GM19025 (cell line): Measurements from ENCODE around the gene TSSC4.

Experiments used
- ATAC-seq: cut with Tn5 transposase; IDR thresholded peaks from one replicate; pipeline ENCODE4 v1.9.1; 2021; ENCODE audit warnings: mild to moderate bottlenecking, low read depth, moderate library complexity; ENCODE audit not compliant: unreplicated experiment

TSSC4 gene

DNA sequence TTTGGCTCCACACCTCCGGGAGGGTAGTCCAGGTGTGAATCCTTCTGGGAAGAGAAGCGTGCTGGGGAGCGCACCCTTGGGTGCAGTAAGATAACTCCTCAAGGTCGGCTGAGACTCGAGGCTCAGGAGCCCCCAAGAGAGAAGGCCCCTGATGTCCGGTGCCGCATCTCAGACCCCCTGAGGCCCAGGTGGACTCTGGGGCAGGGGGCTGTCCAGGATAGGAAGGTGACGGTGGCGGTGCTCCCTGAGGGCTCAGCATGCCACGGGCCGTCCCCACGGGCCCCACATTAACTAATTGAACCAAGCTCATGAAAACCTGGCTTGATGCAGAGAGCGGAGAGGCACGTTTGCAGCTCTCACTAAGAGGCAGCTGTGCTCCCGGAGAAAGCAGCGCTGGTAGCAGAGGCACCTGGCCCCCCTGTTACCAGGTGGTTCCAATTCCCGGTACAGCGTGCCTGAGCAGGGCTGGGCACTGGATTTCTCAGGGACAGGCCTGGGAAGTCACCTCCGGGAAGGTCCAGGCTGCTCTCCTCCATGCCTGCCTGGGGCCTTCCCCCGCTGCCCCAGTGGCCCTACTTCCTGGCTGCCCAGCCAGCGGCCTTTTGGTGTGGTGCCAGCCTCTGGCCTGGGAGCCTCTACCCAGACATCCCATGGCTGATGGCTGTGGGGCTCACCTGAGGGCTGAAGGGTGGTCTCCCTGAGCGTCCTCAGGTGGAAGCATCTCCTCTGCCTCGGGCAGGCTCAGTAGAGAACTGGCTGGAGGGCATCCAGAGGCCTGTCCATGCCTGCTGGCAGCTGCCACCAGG is 45.4 kb downstream of the TSSC4 start:
- no peak for ATAC-seq

DNA sequence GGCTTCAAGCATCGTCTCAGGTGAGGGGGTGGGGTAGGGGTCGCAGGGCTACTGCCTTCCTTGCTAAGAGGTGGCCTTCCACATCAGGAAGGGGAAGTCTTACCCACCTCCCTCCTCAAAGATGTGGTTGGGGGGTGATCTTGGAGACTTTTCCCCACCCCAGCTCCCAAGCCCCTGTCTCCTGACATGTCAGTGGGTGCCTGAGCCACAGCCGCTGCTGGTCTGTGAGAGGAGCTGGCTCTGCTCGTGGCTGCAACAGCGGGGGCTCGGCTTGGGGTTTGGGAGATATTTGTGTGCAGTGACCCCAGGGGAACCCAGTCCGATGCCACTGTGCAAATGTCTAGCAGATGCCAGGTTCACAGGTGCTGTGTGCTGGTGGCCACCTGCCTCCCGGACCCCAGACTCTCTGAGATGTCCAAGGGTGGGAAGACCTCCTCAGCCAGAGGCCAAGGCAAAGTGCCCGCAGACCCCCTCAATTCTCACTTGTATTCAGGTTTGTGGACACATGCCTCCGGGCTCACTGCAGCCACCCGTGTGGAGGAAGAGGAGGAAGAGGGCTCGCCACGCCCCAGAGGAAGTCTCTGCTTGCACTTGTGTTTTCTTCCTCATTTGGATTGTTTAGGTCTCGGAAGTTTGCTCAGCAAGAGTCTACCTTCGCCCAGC is 46.2 kb downstream of the TSSC4 start:
- ATAC-seq = no peak

DNA sequence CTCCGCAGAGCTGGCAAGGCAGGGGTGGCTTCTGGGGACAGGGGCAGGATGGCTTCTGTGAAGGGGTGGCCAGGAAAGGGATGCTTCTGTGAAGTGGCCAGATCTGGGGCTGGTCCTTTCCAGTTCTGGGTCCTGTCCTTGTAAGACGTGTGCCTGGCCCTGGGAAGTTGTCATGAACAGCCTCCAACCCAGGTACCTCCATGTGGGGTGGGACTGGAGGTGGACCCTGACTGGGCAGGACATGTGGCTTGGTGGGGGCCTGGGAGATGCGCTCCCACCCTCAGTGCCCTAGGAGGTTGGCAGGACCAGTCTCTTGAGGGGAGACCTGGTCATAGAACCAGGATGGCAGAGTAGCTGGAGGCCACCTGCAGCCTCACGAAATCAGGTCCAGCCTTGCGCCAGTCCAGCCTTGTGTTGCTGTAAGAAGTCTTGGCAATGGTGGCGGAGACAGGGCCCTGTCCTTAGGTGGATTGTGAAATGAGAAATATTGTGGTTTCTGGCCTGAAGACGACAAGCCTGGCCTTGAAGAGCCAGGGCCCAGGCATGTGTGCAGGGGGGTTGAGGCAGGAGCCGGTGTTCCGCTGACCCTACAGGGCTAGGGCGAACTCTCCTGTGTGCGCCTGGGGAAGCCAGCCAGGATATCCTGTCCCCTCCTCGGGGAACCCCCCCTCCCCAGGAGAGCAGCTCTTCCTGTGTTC is 46.9 kb downstream of the TSSC4 start:
- ATAC-seq = no peak

DNA sequence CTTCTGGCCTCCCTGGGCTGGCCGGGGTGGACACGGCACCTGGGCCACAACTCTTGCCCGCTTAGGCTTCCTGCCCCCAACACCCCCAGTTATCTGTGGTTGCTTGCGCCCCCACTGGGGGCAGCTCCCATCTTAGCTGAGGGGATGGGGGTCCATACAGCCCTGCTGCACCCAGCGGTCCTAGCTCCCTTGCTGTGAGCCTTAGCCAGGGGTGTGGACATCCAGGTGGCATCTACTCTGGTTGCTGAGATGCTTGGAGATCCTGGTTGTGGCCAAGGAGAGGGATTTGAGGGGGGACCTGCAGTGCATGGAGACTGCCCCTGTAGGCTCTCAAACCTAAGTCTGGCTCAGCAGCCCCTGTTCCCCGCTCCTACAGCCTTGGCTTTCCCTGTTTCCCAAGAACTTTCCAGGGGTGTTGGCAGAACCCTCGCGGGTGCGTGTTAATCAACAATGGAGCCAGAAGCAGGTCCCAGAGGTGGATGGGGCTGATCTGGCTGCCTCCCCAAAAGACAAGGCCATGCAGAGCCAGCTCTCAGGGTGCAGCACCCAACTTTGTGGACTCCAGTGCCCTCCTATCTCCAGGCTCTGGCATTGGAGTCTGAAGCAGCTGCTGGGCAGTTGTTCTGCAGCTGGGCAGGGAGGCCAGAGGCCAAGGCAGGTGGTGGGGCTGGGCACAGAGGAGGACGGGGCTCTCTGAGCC is 47.6 kb downstream of the TSSC4 start:
- no peak for ATAC-seq

DNA sequence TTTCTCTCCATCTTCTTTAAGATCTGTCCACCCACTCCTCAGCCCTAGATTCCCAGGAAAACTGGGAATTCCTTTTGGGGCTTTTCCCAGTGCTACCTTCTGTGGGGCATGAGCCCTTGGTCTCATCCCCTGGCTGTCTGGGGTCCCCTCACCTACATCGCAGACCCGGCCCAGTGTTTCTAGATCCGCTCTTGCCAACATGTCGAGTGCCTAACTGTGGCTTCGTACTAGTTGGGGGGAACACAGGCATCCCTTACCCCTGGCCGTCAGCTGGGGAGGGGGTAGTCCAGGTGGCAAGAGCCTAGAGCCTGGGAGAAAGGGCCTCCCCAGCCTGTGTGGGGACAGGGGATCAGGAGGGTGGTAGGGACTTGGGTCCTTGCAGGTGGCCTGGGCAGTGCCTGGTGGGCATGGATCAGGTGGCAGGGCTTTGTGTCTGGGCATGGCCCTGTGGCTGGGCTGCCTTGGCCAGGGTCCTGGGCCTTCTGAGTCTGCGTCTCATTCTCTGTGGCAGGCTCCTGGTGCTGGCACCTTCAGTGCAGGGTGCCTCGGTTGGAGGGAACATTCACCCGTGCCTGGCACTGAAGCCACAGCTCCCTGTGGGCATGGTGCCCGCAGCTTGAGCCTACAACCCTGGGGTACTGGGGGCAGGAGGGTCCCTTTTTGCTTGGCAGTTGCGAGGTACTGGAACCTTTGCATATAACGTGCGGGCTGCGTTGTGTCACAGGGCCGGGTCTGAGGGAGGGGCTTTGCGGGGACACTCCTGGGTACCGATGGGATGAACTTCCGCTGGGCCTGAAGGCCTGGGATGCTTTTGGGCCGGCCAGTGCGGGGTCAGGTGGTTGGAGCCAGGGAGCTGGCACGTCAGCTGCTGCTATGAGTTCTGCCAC is 48.4 kb downstream of the TSSC4 start:
- ATAC-seq = no peak

DNA sequence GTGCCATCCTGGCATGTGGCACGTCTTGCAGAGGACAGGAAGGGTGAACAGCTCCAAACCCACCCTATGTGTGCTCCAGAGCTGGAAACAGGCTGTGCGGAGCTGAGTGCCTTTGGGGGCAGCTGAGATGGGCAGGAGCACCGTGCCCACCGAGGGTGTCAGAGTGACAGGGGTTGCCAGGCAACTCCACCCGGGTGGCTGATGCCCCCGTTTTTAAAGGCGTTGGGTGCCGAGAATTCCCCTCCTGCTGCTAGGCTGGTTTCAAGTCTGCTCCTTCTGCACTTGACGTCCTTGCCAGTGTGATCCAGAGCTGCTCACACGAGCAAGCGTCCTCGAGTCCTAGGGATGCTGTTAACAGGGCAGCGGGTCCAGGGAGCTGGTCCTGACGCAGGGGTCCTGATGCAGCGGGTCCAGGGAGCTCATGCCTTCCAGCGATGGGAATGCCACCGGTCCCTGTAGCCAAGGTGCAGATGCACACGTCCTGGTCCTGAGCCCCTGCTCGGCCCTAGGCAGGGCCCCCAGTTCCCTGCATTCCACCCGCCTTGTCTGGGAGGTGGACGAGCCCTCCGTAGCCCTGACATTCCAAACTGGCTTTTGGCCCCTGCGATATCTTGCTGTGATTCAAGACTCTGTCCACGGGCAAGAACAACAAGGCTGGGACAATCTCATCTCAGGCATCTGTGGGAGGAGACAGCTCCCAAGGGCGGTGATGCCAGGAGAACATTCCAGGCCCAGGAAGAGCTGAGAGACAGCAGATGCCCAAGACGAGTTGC is 49.2 kb downstream of the TSSC4 start:
- ATAC-seq = no peak

DNA sequence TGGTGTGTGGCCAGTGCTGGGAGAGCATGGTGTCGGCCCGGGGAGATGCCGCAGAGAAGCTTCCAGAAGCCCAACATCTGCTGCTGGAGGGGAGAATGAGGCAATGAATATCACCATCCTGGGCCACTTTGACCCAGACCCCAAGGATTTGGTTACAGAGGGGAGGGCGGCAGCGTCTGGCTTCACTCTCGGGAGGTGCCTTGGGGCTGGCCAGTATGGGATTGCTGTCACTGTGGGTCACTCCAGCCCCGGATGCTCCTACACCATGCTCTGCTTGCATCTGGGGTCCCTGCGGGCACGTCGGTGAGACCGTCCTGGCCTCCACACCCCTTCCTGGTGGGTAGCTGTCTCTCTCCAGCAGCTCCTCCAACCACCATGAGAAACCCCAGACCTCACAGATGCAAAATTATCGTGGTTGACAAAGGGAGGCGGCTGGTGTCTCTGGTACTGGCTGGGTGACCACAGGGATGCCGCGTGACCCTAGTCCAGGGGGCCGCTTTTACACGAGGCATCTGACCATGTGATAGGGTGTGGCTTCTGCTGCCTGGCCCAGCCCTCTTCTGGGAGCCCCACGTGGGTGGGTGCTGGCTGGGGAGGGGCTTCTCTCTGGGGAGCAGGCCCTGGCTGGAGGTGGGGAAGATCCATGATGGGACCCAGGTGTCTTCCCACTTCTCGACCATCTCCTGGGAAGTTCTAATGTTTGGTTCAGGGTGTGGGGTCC is 49.9 kb downstream of the TSSC4 start:
- no peak for ATAC-seq

DNA sequence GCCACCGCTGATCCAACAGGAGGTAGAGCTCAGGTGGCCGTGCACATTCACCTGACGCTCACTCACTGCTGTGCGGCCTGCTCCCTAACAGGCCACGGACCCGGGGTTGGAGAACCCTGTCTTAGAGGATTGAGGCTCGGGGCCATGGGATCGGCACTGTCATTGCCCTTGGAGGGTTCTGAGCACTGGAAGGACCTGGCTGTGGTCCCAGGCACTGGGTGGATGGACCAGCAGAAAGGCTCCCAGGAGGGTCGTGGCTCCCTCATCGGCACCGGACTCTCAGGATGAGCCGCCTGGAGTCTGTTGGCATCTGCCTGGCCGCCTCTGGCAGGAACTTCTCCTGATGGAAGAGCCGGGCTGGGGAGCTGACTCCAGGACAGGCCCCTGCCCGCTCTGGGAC is 50.8 kb downstream of the TSSC4 start:
- ATAC-seq = no peak

DNA sequence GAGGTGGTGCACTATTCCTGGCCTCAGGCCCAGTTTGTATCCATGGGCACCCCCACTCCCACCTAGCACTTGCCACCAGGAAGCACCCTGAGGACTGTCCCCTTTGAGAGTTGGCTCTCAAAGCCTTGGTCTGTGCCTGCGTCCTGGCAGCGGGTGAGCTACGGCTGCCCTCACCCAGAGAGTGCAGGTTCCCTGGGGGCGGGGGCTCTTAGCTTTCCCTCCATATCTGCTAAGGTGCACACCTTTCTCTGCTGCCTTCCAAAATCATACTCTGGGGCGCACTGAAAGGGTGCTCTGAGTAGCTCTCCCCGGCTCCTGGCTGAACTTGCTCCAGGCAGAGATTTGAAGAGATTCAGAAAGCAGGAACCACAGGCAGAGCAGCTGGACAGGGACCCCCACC is 51.4 kb downstream of the TSSC4 start:
- ATAC-seq = no peak

DNA sequence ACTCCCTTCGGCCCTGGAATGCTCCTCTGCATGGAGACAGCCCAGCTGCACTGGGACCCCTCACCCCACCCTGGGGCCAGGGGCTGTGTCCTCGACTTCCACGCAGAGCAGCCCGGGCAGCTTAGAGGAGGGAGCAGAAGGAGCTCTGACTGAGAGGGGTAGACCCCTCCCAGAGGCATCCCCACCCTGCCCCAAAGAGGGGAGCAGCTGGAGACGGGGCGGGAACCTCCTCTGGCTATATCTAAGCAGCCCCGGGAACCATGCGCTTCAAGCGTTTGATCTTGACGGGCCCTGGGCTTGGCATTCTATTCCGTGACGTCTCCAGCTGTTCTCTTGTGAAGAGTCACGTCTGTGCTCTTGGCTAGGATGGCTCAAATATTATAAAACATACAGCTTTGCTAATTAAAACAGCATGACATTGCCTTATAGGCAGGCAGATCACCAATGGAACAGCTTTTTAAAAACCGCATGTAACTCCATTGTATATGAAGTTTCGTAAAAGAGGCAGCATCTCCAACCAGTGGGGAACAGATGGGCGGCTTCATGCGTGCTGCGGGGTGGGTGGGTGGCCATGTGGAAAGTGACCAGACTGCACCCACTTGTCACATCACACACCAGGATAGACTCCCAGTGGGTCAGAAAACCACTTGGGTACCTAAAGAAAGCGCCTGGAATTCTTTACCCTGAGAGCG is 51.9 kb downstream of the TSSC4 start:
- ATAC-seq = no peak

DNA sequence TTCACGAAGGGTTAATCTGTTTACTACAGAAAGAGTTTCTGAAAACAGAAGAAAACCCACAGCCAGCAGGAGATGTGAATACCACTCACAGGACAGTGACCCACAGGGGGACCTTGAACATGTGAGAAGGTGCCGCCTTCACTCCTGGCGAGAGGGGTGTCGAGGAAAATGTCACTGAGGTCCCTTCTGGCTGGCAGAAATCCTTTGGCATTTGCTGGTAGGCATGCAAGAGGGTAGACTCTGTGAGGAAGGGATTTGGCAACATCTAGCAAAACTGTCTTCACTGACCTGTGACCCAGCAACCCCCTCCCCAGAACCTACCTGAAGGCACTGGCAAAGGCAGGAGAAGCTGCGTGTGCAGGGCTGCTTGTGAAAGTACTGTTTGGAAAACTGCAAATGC is 52.9 kb downstream of the TSSC4 start:
- no peak for ATAC-seq
